ENCODE measurements around the gene MPHOSPH6.

Gene MPHOSPH6

GRCh38 chr16:82177555-82177954 lies 7.5 kb upstream of the MPHOSPH6 start:
- H3K9ac ChIP-seq (ENCODE audit: low read depth in 1 of 2, low read length in 2 of 2), result no peak overlapping the region
- peaks cover 0 to 23% of the 10 kb centered on the region in 2 donors for H3K27me3 ChIP-seq (ENCODE audit: control insufficient read depth in 1 of 2, insufficient read depth in 2 of 2, low read length in 2 of 2)

GRCh38 chr16:82176204-82176603 lies 6.2 kb upstream of the MPHOSPH6 start:
- no peaks in the 10 kb centered on the region for H3K4me1 ChIP-seq (ENCODE audit: control insufficient read depth in 1 of 2, insufficient read depth in 2 of 2, low read length in 2 of 2)
- no peak overlapping the region for H3K4me3 ChIP-seq (ENCODE audit: low read depth in 1 of 2, low read length in 2 of 2)
- no peaks in the 10 kb centered on the region for H3K9me3 ChIP-seq (ENCODE audit: control insufficient read depth in 1 of 2, low read length in 2 of 2)
- H3K9ac ChIP-seq (ENCODE audit: low read depth in 1 of 2, low read length in 2 of 2), result no peak overlapping the region
- peaks cover 12 to 34% of the 10 kb centered on the region in 2 donors for H3K27me3 ChIP-seq (ENCODE audit: control insufficient read depth in 1 of 2, insufficient read depth in 2 of 2, low read length in 2 of 2)
- no peak overlapping the region for H3K27ac ChIP-seq (ENCODE audit: low read depth, low read length)
- H3K36me3 ChIP-seq (ENCODE audit: control insufficient read depth in 1 of 2, insufficient read depth in 2 of 2, low read length in 2 of 2), result no peaks in the 10 kb centered on the region

More at GRCh38 chr16:82177555-82177954, 7.5 kb upstream of the MPHOSPH6 start:
- no peak overlapping the region for H3K4me3 ChIP-seq (ENCODE audit: low read depth in 1 of 2, low read length in 2 of 2)
- no peaks in the 10 kb centered on the region for H3K4me1 ChIP-seq (ENCODE audit: control insufficient read depth in 1 of 2, insufficient read depth in 2 of 2, low read length in 2 of 2)
- no peaks in the 10 kb centered on the region for H3K9me3 ChIP-seq (ENCODE audit: control insufficient read depth in 1 of 2, low read length in 2 of 2)
- no peak overlapping the region for H3K27ac ChIP-seq (ENCODE audit: low read depth, low read length)
- H3K36me3 ChIP-seq (ENCODE audit: control insufficient read depth in 1 of 2, insufficient read depth in 2 of 2, low read length in 2 of 2), result no peaks in the 10 kb centered on the region

DNA sequence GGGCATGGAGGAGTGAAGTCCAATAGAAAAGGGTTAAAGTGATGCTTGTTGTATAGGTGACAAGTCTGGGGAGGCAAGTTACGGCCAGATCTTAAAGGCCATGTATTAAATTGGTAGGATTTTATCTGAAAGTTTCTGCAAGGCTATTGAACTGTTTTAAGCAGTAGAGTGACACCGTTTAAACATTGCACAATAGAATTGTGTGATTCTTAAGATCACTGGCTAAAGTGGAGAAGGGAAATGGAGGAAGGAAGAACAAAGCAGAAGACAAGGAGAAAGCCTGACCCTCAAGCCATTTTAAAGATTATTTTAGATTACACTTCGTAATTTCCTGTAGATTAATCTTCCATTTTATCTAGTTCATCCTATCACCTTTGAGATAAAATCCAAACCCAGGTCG lies 5.6 kb upstream of the MPHOSPH6 start:
- no peak overlapping the region for H3K9ac ChIP-seq (ENCODE audit: low read depth in 1 of 2, low read length in 2 of 2)
- no peaks in the 10 kb centered on the region for H3K36me3 ChIP-seq (ENCODE audit: control insufficient read depth in 1 of 2, insufficient read depth in 2 of 2, low read length in 2 of 2)
- H3K4me1 ChIP-seq (ENCODE audit: control insufficient read depth in 1 of 2, insufficient read depth in 2 of 2, low read length in 2 of 2), result peaks cover 0 to under 1% of the 10 kb centered on the region in 2 donors
- no peaks in the 10 kb centered on the region for H3K9me3 ChIP-seq (ENCODE audit: control insufficient read depth in 1 of 2, low read length in 2 of 2)
- peaks cover 15 to 36% of the 10 kb centered on the region in 2 donors for H3K27me3 ChIP-seq (ENCODE audit: control insufficient read depth in 1 of 2, insufficient read depth in 2 of 2, low read length in 2 of 2)
- no peak overlapping the region for H3K27ac ChIP-seq (ENCODE audit: low read depth, low read length)
- H3K4me3 ChIP-seq (ENCODE audit: low read depth in 1 of 2, low read length in 2 of 2), result no peak overlapping the region

GRCh38 chr16:82167670-82168069 lies 2.4 kb downstream of the MPHOSPH6 start:
- Histone ChIP-seq H3K27ac (ENCODE audit: low read depth, low read length) (no peak overlapping the region), H3K9me3 (ENCODE audit: control insufficient read depth in 1 of 2, low read length in 2 of 2) (no peaks in the 10 kb centered on the region), H3K4me3 (ENCODE audit: low read depth in 1 of 2, low read length in 2 of 2) (no peak overlapping the region), H3K27me3 (ENCODE audit: control insufficient read depth in 1 of 2, insufficient read depth in 2 of 2, low read length in 2 of 2) (peaks cover 14 to 15% of the 10 kb centered on the region in 2 donors), H3K36me3 (ENCODE audit: control insufficient read depth in 1 of 2, insufficient read depth in 2 of 2, low read length in 2 of 2) (peaks cover 10 to 28% of the 10 kb centered on the region in 2 donors), H3K4me1 (ENCODE audit: control insufficient read depth in 1 of 2, insufficient read depth in 2 of 2, low read length in 2 of 2) (peaks cover 10 to 14% of the 10 kb centered on the region in 2 donors), H3K9ac (ENCODE audit: low read depth in 1 of 2, low read length in 2 of 2) (no peak overlapping the region)

GRCh38 chr16:82160226-82160625 lies 9.8 kb downstream of the MPHOSPH6 start:
- Histone ChIP-seq H3K4me3 (ENCODE audit: low read depth in 1 of 2, low read length in 2 of 2) (no peak overlapping the region), H3K27ac (ENCODE audit: low read depth, low read length) (no peak overlapping the region), H3K9ac (ENCODE audit: low read depth in 1 of 2, low read length in 2 of 2) (no peak overlapping the region), H3K9me3 (ENCODE audit: control insufficient read depth in 1 of 2, low read length in 2 of 2) (no peaks in the 10 kb centered on the region), H3K27me3 (ENCODE audit: control insufficient read depth in 1 of 2, insufficient read depth in 2 of 2, low read length in 2 of 2) (no peaks in the 10 kb centered on the region), H3K4me1 (ENCODE audit: control insufficient read depth in 1 of 2, insufficient read depth in 2 of 2, low read length in 2 of 2) (peaks cover 0 to 5% of the 10 kb centered on the region in 2 donors), H3K36me3 (ENCODE audit: control insufficient read depth in 1 of 2, insufficient read depth in 2 of 2, low read length in 2 of 2) (peaks cover 30 to 53% of the 10 kb centered on the region in 2 donors)

- Histone ChIP-seq H3K36me3 (ENCODE audit: control insufficient read depth in 1 of 2, insufficient read depth in 2 of 2, low read length in 2 of 2) (peaks cover 28 to 36% of the 10 kb centered on the region in 2 donors), H3K4me3 (ENCODE audit: low read depth in 1 of 2, low read length in 2 of 2) (no peak overlapping the region), H3K27ac (ENCODE audit: low read depth, low read length) (no peak overlapping the region), H3K9me3 (ENCODE audit: control insufficient read depth in 1 of 2, low read length in 2 of 2) (no peaks in the 10 kb centered on the region), H3K27me3 (ENCODE audit: control insufficient read depth in 1 of 2, insufficient read depth in 2 of 2, low read length in 2 of 2) (no peaks in the 10 kb centered on the region), H3K9ac (ENCODE audit: low read depth in 1 of 2, low read length in 2 of 2) (no peak overlapping the region), H3K4me1 (ENCODE audit: control insufficient read depth in 1 of 2, insufficient read depth in 2 of 2, low read length in 2 of 2) (peaks cover 0 to 5% of the 10 kb centered on the region in 2 donors)
These were observed 12.2 kb downstream of the MPHOSPH6 start for GRCh38 chr16:82157836-82158235.

- peaks cover 24 to 32% of the 10 kb centered on the region in 2 donors for H3K36me3 ChIP-seq (ENCODE audit: control insufficient read depth in 1 of 2, insufficient read depth in 2 of 2, low read length in 2 of 2)
- no peak overlapping the region for H3K9ac ChIP-seq (ENCODE audit: low read depth in 1 of 2, low read length in 2 of 2)
These were observed 12.6 kb downstream of the MPHOSPH6 start for GRCh38 chr16:82157534-82157812.

DNA sequence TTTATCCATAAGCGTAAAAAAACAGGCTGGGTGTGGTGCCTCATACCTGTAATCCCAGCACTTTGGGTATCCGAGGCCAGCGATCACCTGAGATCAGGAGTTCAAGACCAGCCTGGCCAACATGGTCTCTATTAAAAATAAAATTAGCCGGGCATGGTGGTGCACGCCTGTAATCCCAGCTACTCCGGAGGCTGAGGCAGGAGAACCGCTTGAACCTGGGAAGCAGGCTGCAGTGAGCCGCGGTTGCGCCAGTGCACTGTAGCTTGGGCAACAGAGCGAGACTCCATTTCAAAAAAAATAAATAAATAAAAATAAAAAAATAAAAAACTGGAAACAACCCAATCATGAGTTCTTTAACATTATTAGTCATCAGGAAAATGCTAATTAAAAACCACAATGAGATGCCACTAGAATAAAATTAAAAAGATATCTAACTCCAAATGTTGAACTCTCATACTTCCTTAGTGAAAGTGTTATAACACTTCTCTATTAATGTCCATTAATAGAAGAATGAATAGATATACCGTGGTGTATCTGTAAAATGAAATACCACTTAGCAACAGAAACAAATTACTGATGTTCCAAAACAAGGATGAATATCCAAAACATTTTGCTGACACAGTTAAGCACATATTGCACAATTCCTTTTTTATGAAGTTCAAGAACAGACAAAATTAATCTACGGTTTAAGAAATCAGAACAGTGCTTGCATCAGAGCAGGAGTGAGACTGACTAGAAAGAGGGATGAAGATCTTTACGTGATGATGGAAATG lies 13.1 kb downstream of the MPHOSPH6 start:
- H3K36me3 ChIP-seq (ENCODE audit: control insufficient read depth in 1 of 2, insufficient read depth in 2 of 2, low read length in 2 of 2), result peaks cover 19 to 27% of the 10 kb centered on the region in 2 donors
- peaks cover 0 to 9% of the 10 kb centered on the region in 2 donors for H3K4me1 ChIP-seq (ENCODE audit: control insufficient read depth in 1 of 2, insufficient read depth in 2 of 2, low read length in 2 of 2)
- H3K4me3 ChIP-seq (ENCODE audit: low read depth in 1 of 2, low read length in 2 of 2), result no peak overlapping the region
- H3K27ac ChIP-seq (ENCODE audit: low read depth, low read length), result no peak overlapping the region
- no peaks in the 10 kb centered on the region for H3K27me3 ChIP-seq (ENCODE audit: control insufficient read depth in 1 of 2, insufficient read depth in 2 of 2, low read length in 2 of 2)
- no peaks in the 10 kb centered on the region for H3K9me3 ChIP-seq (ENCODE audit: control insufficient read depth in 1 of 2, low read length in 2 of 2)
- H3K9ac ChIP-seq (ENCODE audit: low read depth in 1 of 2, low read length in 2 of 2), result no peak overlapping the region

More at GRCh38 chr16:82157534-82157812, 12.6 kb downstream of the MPHOSPH6 start:
- Histone ChIP-seq H3K4me3 (ENCODE audit: low read depth in 1 of 2, low read length in 2 of 2) (no peak overlapping the region), H3K27ac (ENCODE audit: low read depth, low read length) (no peak overlapping the region), H3K27me3 (ENCODE audit: control insufficient read depth in 1 of 2, insufficient read depth in 2 of 2, low read length in 2 of 2) (no peaks in the 10 kb centered on the region), H3K4me1 (ENCODE audit: control insufficient read depth in 1 of 2, insufficient read depth in 2 of 2, low read length in 2 of 2) (peaks cover 0 to 9% of the 10 kb centered on the region in 2 donors), H3K9me3 (ENCODE audit: control insufficient read depth in 1 of 2, low read length in 2 of 2) (no peaks in the 10 kb centered on the region)

- Histone ChIP-seq H3K4me1 (ENCODE audit: control insufficient read depth in 1 of 2, insufficient read depth in 2 of 2, low read length in 2 of 2) (peaks cover 0 to 7% of the 10 kb centered on the region in 2 donors), H3K9me3 (ENCODE audit: control insufficient read depth in 1 of 2, low read length in 2 of 2) (no peaks in the 10 kb centered on the region), H3K9ac (ENCODE audit: low read depth in 1 of 2, low read length in 2 of 2) (no peak overlapping the region), H3K36me3 (ENCODE audit: control insufficient read depth in 1 of 2, insufficient read depth in 2 of 2, low read length in 2 of 2) (peaks cover 7 to 12% of the 10 kb centered on the region in 2 donors), H3K4me3 (ENCODE audit: low read depth in 1 of 2, low read length in 2 of 2) (no peak overlapping the region), H3K27me3 (ENCODE audit: control insufficient read depth in 1 of 2, insufficient read depth in 2 of 2, low read length in 2 of 2) (no peaks in the 10 kb centered on the region), H3K27ac (ENCODE audit: low read depth, low read length) (no peak overlapping the region)
These were observed 17.3 kb downstream of the MPHOSPH6 start for GRCh38 chr16:82152641-82153112.

GRCh38 chr16:82152196-82152595 lies 17.8 kb downstream of the MPHOSPH6 start:
- Histone ChIP-seq H3K4me3 (ENCODE audit: low read depth in 1 of 2, low read length in 2 of 2) (no peak overlapping the region), H3K4me1 (ENCODE audit: control insufficient read depth in 1 of 2, insufficient read depth in 2 of 2, low read length in 2 of 2) (peaks cover 0 to 3% of the 10 kb centered on the region in 2 donors), H3K9ac (ENCODE audit: low read depth in 1 of 2, low read length in 2 of 2) (no peak overlapping the region), H3K36me3 (ENCODE audit: control insufficient read depth in 1 of 2, insufficient read depth in 2 of 2, low read length in 2 of 2) (peaks cover 11 to 12% of the 10 kb centered on the region in 2 donors), H3K27ac (ENCODE audit: low read depth, low read length) (no peak overlapping the region), H3K9me3 (ENCODE audit: control insufficient read depth in 1 of 2, low read length in 2 of 2) (no peaks in the 10 kb centered on the region), H3K27me3 (ENCODE audit: control insufficient read depth in 1 of 2, insufficient read depth in 2 of 2, low read length in 2 of 2) (no peaks in the 10 kb centered on the region)
